Activated CD8-positive, alpha-beta memory T cell treated with anti-CD3 and anti-CD28 coated beads, Interleukin-2, amount 50 U/mL, for 24 hours (primary cell): ENCODE measurements around the gene TP53TG5.

Experiments used
- DNase-seq: peaks from one replicate; pipeline ENCODE4 v3.0.0-alpha.2; 2020; ENCODE audit errors: extremely low read depth

The TP53TG5 gene

GRCh38 chr20:45325371-45325770 is 52.8 kb downstream of the TP53TG5 start:
- no peak for DNase-seq

DNA sequence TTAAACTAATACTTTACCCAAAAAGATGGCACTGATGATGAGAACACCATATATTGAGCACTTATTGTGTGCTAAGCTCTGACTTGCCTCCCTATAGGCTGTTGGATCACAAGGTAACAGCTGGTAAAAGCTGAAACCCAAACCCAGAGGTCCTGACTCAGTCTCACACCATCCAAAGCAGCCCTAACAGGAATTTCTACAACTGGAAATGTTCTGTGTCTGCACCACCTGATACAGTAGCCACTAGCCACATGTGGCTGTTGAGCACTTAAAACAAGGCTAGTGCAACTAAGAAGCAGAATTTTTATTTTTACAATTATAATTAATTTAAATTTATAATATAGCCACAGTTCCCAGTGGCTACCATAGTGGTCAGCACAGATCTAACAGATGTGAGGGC is 54.4 kb downstream of the TP53TG5 start:
- no peak for DNase-seq

- DNase-seq: no peak
These were observed 55.2 kb downstream of the TP53TG5 start for GRCh38 chr20:45322952-45323383.
